Right lobe of liver (tissue), 4 donors: ENCODE results near the gene SP1.

ENCODE experiments used
- CTCF ChIP-seq, 4 donors: fragments of 200-600 bp in 3 of 4; fragments of 450-650 bp in 1 of 4; IDR thresholded peaks; one replicate each; pipeline versions ENCODE4 v1.5.1 to v1.8.0; 2016 to 2022; ENCODE audit warnings: antibody characterized with exemption in 4 of 4, mild to moderate bottlenecking in 2 of 4
- POLR2A ChIP-seq: fragments of 450-650 bp; IDR thresholded peaks from one replicate; pipeline ENCODE4 v1.6.1; 2017; ENCODE audit warnings: antibody characterized with exemption, mild to moderate bottlenecking
- donor health status: DM: no; HTN: no; CAD: no.
- donor health status: DM: no; HTN: no; CAD: no.
- donor health status: DM: no; HTN: yes; CAD: no.

GRCh38 chr12:53347905-53348304 is 32.1 kb upstream of the SP1 start:
- no peak for TF ChIP-seq CTCF (IDR thresholded peaks at IDR 0.05)
- TF ChIP-seq POLR2A = no peak
